Endometrium (tissue), 2 donors: Measurements from ENCODE around the gene ZNF480.
"Not testable (repeated sequence)": the region's sequence is repeated elsewhere in the genome, so short reads cannot be mapped to it uniquely, and the experiment has no call there.

Experiments used
- FAIRE-seq: peaks from 2 replicates; lab custom pipeline; 2012; peaks lifted over from hg19 to GRCh38; lab: Jason Lieb, UNC
- donor health status: control.
- donor health status: control.

ZNF480 gene

GRCh38 chr19:52339022-52339421, 42.1 kb downstream of the ZNF480 start:
- not testable (repeated sequence) for FAIRE-seq

GRCh38 chr19:52343548-52343947, 46.6 kb downstream of the ZNF480 start:
- FAIRE-seq = no peak

- no peak for FAIRE-seq
Observed at GRCh38 chr19:52345162-52345561, 48.2 kb downstream of the ZNF480 start.

- FAIRE-seq = no peak
Observed at GRCh38 chr19:52351512-52351911, 54.5 kb downstream of the ZNF480 start.

GRCh38 chr19:52366414-52366824, 69.5 kb downstream of the ZNF480 start:
- FAIRE-seq = no peak

GRCh38 chr19:52369559-52370340, 72.8 kb downstream of the ZNF480 start, which contains the start of gene ZNF880:
Gene ZNF880, plus strand, starts transcription at chr19:52369923. Its CDS starts 43 bp downstream, at chr19:52369966.
- peak; percentile 94 for FAIRE-seq

- no peak for FAIRE-seq
Observed at GRCh38 chr19:52370341-52370710, 73.4 kb downstream of the ZNF480 start.
